ENCODE data around the gene WFDC5. TPM values are rescaled to one million over a fixed set of nuclear protein-coding genes. Genes with fewer than 3 reads are reported as not detected.

The WFDC5 gene
- total RNA-seq, 1 donor from 2014 or later, result not detected

DNA sequence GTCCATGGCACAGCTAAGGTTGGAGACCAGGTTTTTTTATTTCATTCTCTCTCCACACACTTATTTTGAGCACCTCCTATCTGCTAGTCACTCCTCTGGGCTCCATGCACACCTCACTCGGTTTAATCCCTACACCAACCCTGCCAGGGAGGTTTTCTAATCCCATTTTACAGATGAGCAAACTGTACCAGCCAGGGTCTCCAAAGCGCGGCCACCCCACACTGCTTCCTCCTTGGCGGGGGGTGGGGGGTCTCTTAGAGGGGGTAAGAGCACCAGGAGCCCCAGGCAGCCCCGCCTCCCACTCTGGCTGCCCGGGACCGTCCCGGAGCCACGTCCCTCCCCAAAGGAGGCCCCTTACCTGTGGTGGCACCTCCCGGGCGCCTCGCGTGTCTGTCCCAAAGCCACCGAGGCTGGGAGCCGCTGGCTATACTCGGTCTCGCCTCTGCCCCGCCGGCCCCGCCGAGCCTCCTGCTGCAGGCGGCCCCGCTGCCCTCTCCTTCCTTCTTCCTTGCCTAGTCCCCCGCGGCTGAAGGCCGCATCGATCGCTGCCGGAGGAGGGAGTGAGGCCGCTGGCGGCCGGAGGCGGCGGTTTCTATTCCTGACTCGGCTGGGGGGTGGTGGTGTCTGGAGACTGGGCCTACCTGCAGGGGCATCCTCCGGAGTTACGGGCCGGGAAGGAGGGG, 14.3 kb downstream of the WFDC5 start, which contains the start of gene KCNS1:
TSS of gene KCNS1 (minus strand) at position 565 of the 683 bp plus-strand sequence. CDS start 1,891 bp downstream, outside the sequence.
- TF ChIP-seq, protein P1, sequence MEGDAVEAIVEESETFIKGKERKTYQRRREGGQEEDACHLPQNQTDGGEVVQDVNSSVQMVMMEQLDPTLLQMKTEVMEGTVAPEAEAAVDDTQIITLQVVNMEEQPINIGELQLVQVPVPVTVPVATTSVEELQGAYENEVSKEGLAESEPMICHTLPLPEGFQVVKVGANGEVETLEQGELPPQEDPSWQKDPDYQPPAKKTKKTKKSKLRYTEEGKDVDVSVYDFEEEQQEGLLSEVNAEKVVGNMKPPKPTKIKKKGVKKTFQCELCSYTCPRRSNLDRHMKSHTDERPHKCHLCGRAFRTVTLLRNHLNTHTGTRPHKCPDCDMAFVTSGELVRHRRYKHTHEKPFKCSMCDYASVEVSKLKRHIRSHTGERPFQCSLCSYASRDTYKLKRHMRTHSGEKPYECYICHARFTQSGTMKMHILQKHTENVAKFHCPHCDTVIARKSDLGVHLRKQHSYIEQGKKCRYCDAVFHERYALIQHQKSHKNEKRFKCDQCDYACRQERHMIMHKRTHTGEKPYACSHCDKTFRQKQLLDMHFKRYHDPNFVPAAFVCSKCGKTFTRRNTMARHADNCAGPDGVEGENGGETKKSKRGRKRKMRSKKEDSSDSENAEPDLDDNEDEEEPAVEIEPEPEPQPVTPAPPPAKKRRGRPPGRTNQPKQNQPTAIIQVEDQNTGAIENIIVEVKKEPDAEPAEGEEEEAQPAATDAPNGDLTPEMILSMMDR (IDR thresholded peaks at IDR 0.05; ENCODE audit: unreplicated experiment), result no peak
- peaks cover 52% of the 10 kb centered on the region for H3K27me3 Mint-ChIP-seq (ENCODE audit: low read depth)
- DNase-seq (ENCODE audit: low spot score in 2 of 2, unreplicated experiment in 2 of 2), result no peak
- peaks cover 2% of the 10 kb centered on the region for H3K4me1 Mint-ChIP-seq
- H3K4me3 Mint-ChIP-seq, result peak within 1 kb of the TSS; percentile 53
- no peaks in the 10 kb centered on the region for H3K36me3 Mint-ChIP-seq
- H3K9me3 Mint-ChIP-seq, result no peaks in the 10 kb centered on the region
- H3K27ac Mint-ChIP-seq, result no peak within 1 kb of the TSS

DNA sequence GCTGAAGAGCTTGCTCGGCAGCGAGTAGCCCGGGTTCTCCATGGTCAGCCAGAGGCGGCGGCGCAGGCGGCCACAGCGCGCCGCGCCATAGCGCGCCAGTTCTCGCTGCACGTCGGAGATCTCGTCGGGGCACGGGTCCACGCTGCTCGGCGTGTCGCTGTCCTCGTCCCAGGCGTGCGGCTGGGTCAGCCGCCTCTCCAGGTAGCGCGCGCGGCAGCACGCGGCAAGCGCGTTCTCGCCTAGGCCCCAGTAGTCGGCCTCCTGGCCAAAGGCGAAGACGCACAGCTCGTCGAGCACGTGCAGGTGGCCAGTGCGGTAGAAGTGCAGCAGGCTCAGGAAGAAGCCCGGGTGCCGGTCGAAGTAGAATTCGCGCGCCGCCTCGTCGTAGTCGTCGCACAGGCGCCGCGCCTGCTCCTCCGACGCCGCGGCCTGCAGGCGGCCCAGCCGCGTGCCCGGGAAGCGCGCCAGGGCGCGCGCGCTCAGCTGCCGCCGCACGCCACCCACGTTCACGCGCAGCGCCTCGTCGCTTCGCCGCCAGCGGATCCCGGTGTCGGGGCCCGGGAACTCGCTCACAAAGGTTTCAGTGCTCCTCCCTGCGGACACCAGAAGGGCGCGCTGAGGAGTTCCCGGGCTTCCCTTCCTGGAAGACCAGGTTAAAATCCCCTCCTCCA, 16.7 kb downstream of the WFDC5 start:
- no peaks in the 10 kb centered on the region for H3K36me3 Mint-ChIP-seq
- H3K27me3 Mint-ChIP-seq (ENCODE audit: low read depth), result peaks cover 52% of the 10 kb centered on the region
- no peak overlapping the region for H3K27ac Mint-ChIP-seq
- no peak for DNase-seq (ENCODE audit: low spot score in 2 of 2, unreplicated experiment in 2 of 2)
- TF ChIP-seq, protein P1 (IDR thresholded peaks at IDR 0.05; ENCODE audit: unreplicated experiment), result no peak
- H3K4me1 Mint-ChIP-seq, result peaks cover 2% of the 10 kb centered on the region
- H3K4me3 Mint-ChIP-seq, result peak overlapping the region; percentile 10
- no peaks in the 10 kb centered on the region for H3K9me3 Mint-ChIP-seq

DNA sequence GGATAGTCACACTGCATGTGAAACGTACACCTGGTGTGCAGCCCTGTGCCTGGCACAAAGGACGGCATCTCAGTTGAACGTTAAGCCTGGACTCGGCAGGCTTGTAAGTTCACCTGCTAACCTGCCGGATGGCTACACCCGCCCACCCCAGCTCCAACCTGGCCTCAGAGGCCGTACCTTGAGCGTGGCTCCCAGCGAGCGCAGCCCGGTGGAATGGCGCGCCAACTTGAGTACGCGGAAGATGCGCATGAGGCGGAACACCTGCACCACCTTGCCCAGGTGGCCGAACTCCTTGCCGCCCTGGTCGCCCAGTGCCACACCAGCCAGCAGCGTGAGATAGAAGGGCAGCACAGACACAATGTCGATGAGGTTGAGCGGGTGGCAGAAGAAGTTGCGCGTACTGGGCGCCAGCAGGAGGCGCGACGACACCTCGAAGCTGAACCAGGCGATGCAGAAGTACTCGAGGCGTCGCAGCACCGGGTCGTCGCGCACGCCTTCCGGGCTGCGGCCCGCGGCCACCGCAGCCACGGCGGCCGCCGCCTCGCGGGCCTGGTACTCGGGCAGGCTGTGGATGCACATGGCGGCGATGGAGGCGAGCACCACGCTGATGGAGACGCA, 17.4 kb downstream of the WFDC5 start:
- Mint-ChIP-seq H3K4me3 (no peak overlapping the region), H3K27me3 (ENCODE audit: low read depth) (peaks cover 52% of the 10 kb centered on the region)
- TF ChIP-seq, protein P1 (IDR thresholded peaks at IDR 0.05; ENCODE audit: unreplicated experiment), result no peak

DNA sequence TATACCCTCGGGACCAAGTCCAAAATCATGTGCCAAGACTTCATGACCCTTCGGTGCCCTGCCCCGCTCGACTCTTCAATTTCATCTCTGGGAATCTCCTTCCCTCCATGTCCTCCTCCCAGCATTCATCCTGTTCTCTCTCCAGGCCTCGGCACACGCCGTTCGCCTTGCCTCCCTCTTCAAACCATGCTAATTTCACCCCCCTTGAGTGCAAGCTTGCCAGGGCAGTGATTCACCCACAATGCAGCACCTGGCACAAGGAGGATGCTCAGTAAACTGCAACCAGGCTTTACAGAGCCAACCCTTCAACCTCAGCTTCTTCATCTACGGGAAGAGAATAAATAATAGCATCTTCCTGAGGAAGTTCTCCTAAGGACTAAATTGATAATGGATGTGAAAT, 18.2 kb downstream of the WFDC5 start:
- TF ChIP-seq, protein P1 (IDR thresholded peaks at IDR 0.05; ENCODE audit: unreplicated experiment), result no peak
- no peak overlapping the region for H3K4me3 Mint-ChIP-seq
- peaks cover 49% of the 10 kb centered on the region for H3K27me3 Mint-ChIP-seq (ENCODE audit: low read depth)
- peaks cover 2% of the 10 kb centered on the region for H3K4me1 Mint-ChIP-seq
- DNase-seq (ENCODE audit: low spot score in 2 of 2, unreplicated experiment in 2 of 2), result no peak
- H3K9me3 Mint-ChIP-seq, result no peaks in the 10 kb centered on the region
- H3K27ac Mint-ChIP-seq, result no peak overlapping the region
- no peaks in the 10 kb centered on the region for H3K36me3 Mint-ChIP-seq

More for the DNA sequence above, 17.4 kb downstream of the WFDC5 start:
- DNase-seq (ENCODE audit: low spot score in 2 of 2, unreplicated experiment in 2 of 2), result no peak
- no peaks in the 10 kb centered on the region for H3K9me3 Mint-ChIP-seq
- peaks cover 2% of the 10 kb centered on the region for H3K4me1 Mint-ChIP-seq
- H3K27ac Mint-ChIP-seq, result no peak overlapping the region
- H3K36me3 Mint-ChIP-seq, result no peaks in the 10 kb centered on the region

DNA sequence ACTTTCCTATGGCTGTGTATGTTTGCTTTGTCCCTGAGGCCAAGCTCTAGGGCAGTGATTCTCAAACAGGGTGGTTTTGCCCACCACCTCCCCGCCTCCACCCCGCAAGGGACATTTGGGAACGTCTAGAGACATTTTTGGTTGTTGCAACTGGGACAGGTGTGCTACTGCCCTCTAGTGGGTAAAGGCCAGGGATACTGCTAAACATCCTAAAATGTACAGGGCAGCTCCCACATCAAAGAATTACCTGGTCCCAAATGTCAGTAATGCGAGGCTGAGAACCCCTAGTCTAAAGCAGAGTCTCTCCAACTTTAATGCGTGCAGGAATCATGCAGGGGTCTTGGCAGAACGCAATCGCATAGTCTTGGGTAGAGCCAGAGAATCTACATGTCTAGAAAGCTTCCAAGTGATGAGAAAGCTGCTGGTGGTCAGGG, 19.2 kb downstream of the WFDC5 start:
- TF ChIP-seq, protein P1 (IDR thresholded peaks at IDR 0.05; ENCODE audit: unreplicated experiment), result peak; percentile 74
- H3K36me3 Mint-ChIP-seq, result no peaks in the 10 kb centered on the region
- H3K27me3 Mint-ChIP-seq (ENCODE audit: low read depth), result peaks cover 42% of the 10 kb centered on the region
- no peak for DNase-seq (ENCODE audit: low spot score in 2 of 2, unreplicated experiment in 2 of 2)
- no peaks in the 10 kb centered on the region for H3K4me1 Mint-ChIP-seq
- no peaks in the 10 kb centered on the region for H3K9me3 Mint-ChIP-seq
- H3K4me3 Mint-ChIP-seq, result no peak overlapping the region
- H3K27ac Mint-ChIP-seq, result no peak overlapping the region

Measured in mesothelial cell of epicardium (in vitro differentiated cells).